Activated CD8-positive, alpha-beta memory T cell treated with anti-CD3 and anti-CD28 coated beads, Interleukin-2, amount 50 U/mL, for 4 hours (primary cell): Measurements from ENCODE around the gene FGF14.
"Not testable (repeated sequence)": the region's sequence is repeated elsewhere in the genome, so short reads cannot be mapped to it uniquely, and the experiment has no call there.

Experiments used
- DNase-seq: peaks from one replicate; pipeline ENCODE4 v3.0.0-alpha.2; 2020

FGF14 gene

GRCh38 chr13:102117175-102117831 lies 284.5 kb downstream of the FGF14 start:
- no peak for DNase-seq

GRCh38 chr13:102103469-102103868 lies 298.4 kb downstream of the FGF14 start:
- DNase-seq: no peak

GRCh38 chr13:102100234-102100633 lies 301.6 kb downstream of the FGF14 start:
- no peak for DNase-seq

GRCh38 chr13:102097708-102098107 lies 304.1 kb downstream of the FGF14 start:
- DNase-seq: no peak

GRCh38 chr13:102093288-102093687 lies 308.6 kb downstream of the FGF14 start:
- DNase-seq: not testable (repeated sequence)

GRCh38 chr13:102091231-102091630 lies 310.6 kb downstream of the FGF14 start:
- DNase-seq: no peak

- no peak for DNase-seq
Observed at GRCh38 chr13:102090532-102090931, 311.3 kb downstream of the FGF14 start.

GRCh38 chr13:102089722-102090121 lies 312.1 kb downstream of the FGF14 start:
- no peak for DNase-seq

GRCh38 chr13:102089177-102089576 lies 312.7 kb downstream of the FGF14 start:
- no peak for DNase-seq

GRCh38 chr13:102073251-102073650 lies 328.6 kb downstream of the FGF14 start:
- no peak for DNase-seq

- DNase-seq: no peak
Observed at GRCh38 chr13:102071711-102072110, 330.1 kb downstream of the FGF14 start.

- not testable (repeated sequence) for DNase-seq
Observed at GRCh38 chr13:102068323-102068722, 333.5 kb downstream of the FGF14 start.

- no peak for DNase-seq
Observed at GRCh38 chr13:102055090-102055779, 346.6 kb downstream of the FGF14 start.

GRCh38 chr13:102049853-102050252 lies 352.0 kb downstream of the FGF14 start:
- DNase-seq: no peak

GRCh38 chr13:102045731-102046130 lies 356.1 kb downstream of the FGF14 start:
- DNase-seq: no peak

GRCh38 chr13:102042746-102043145 lies 359.1 kb downstream of the FGF14 start:
- no peak for DNase-seq

- DNase-seq: no peak
Observed at GRCh38 chr13:102041544-102041943, 360.3 kb downstream of the FGF14 start.

- DNase-seq: no peak
Observed at GRCh38 chr13:102040812-102041211, 361.0 kb downstream of the FGF14 start.

GRCh38 chr13:102039264-102039663 lies 362.6 kb downstream of the FGF14 start:
- DNase-seq: no peak

- no peak for DNase-seq
Observed at GRCh38 chr13:102038787-102039186, 363.1 kb downstream of the FGF14 start.

GRCh38 chr13:102035969-102036368 lies 365.9 kb downstream of the FGF14 start:
- no peak for DNase-seq

GRCh38 chr13:102033857-102034331 lies 368.0 kb downstream of the FGF14 start:
- no peak for DNase-seq

- DNase-seq: no peak
Observed at GRCh38 chr13:102033386-102033785, 368.5 kb downstream of the FGF14 start.

GRCh38 chr13:102028868-102029267 lies 373.0 kb downstream of the FGF14 start:
- no peak for DNase-seq

- no peak for DNase-seq
Observed at GRCh38 chr13:102028206-102028605, 373.6 kb downstream of the FGF14 start.
